ENCODE measurements around the gene MUC3A.

DNA sequence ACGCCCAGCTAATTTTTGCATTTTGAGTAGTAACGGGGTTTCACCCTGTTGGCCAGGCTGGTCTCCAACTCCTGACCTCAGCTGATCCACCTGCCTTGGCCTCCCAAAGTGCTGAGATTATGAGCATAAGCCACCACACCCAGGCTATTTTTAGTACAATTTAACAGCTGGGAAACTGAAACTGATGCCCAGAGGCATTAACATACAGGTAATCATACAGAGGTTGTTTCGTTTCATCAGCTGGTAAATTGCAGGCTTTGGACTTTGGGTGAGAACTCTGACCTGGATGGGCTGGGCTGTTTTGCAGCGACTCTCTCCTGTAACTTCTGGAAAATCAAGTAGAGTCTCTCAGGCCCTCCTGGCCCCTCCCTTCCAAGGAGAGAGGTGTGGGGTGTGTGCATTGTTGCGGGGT lies 47.4 kb upstream of the MUC3A start:
- TF ChIP-seq CTCF (IDR thresholded peaks at IDR 0.05) (no peak), POLR2A (IDR thresholded peaks at IDR 0.05) (no peak)

All from uterus (tissue), 2 donors.